GM21737 (cell line): Measurements from ENCODE around the gene LYG2.
"Not testable (repeated sequence)": the region's sequence is repeated elsewhere in the genome, so short reads cannot be mapped to it uniquely, and the experiment has no call there.

Source experiments
- ATAC-seq: cut with Tn5 transposase; IDR thresholded peaks from one replicate; pipeline ENCODE4 v1.9.1; 2021; ENCODE audit warnings: mild to moderate bottlenecking, moderate library complexity; ENCODE audit not compliant: unreplicated experiment

The LYG2 gene

DNA sequence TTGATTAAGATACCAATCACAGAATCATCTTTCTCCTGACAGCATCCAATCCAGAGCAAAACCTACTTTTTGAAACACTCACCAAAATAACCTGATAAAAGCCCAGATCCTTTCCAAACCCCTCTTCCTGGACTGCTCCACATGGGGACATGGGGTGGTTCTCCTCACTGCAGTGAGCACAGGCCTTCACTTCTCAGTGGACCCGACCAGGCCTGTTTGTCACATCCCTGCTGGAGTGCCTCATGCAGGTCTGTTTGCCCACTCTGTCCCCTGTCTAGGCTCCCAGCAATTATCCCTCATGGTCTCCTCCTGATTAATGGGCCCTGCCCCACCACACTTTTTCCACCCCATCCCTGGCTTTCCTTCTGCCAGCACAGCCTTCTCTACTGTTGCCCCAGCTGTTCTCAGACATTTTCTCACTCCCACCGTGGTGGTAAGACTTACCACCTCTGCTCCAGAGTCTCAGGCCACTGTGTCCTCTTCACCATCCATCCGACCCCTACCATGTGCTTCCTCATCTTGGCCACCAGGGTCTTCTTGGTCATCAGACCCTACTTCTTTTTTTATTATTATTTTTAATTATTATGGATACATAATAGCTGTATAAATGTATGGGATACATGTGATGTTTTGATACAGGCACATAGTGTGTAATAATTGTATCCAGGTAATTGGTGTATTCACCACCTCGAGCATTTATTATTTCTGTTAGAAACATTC lies 53.3 kb downstream of the LYG2 start:
- no peak for ATAC-seq

DNA sequence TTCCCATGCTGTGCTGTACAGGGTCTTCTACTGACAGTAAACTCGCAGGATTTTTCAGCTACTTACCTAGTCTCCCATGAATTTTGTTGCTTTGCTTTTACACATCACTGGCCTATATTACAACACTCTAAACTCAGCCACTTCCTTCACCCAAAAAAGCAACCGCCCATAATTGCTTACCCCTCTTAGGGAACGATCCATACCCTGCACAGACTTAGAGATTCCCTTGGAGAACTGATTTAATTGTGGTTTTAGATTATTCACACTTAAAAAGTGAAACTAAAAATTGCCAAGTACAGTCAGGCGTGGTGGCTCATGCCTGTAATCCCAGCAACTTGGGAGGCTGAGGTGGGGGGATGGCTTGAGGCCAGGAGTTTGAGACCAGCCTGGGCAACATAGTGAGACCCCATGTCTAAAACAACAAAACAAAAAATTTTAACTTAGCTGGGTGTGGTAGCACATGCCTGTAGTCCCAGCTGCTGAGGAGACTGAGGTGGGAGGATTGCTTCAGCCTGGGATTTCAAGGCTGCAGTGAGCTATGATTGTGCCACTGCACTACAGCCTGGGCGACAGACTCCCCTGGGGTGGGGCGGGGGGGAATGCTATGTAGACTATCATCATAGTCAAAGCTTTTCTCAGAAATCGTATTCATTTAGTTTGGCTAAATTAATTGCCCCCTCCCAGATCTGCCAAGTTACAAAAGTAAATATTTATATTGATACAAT lies 55.2 kb downstream of the LYG2 start:
- no peak for ATAC-seq

DNA sequence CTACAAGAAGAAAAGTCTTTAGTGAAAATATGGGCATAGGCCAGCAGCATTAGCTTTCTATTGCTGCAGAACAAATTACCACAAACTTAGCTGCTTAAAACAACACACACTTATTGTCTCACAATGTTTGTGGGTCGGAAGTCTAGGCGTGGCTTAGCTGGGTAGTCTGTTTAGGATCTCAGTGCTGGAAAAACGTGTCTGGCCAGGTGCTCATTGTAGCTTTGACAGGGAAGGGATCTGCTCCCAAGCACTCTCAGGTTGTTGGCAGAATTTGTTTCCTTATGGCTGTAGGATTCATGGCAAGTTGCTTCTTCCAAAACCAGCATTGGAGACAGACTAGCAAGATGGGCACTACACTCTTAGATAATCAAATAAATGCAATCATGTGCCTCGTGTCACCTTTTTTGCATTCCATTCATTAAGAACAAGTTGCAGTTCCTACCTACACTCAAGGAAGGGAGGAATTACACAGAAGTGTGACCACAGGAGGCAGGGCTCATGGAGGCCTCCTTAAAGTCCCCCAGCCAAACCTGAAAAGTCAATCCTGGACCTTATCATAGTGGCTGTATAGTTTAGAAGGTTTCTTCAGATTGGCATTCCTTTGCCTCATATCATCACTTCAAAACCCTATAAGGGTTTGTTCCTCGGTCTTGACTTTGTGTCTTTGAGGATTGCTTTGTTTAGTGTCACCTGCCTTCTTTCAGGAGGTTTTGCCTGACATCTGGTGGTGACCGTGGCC lies 57.2 kb downstream of the LYG2 start:
- ATAC-seq: no peak

DNA sequence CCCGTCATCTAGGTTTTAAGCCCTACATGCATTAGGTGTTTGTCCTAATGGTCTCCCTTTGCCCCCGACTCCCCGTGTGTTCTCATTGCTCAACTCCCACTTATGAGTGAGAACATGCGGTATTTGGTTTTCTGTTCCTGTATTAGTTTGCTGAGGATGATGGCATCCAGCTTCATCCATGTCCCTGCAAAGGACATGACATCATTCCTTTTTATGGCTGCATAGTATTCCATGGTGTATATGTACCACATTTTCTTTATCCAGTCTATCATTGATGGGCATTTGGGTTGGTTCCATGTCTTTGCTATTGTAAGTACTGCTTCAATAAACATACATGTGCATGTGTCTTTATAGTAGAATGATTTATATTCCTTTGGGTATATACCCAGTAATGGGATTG lies 63.1 kb downstream of the LYG2 start:
- not testable (repeated sequence) for ATAC-seq
